ENCODE data around the gene SSBP3.

DNA sequence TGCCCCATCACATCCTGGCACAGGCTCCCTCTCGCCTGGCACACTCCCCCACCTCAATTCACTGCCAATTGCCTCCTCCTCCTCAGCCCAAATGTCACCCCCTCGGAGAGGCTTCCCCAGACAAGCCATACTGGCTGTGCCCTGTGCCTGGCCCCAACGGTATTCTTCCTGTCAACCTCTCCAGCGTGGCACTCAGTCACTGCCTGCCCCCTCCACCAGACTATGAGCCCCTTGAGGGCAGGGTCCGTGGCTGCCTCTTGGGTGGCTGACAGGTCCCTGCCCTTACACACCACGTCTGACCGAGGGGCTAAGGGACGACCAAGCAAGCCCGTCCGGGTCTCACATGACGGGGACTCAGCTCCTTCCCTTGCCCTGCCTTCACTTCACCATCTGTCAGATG is 131.3 kb downstream of the SSBP3 start:
- TF ChIP-seq CTCF (IDR thresholded peaks at IDR 0.05; ENCODE audit: borderline replicate concordance, extremely low read depth, low read length, poor library complexity, severe bottlenecking) (no peak), EZH2 (IDR thresholded peaks at IDR 0.05; ENCODE audit: borderline replicate concordance, low read depth, low read length, severe bottlenecking) (no peak)

All from DND-41 (cell line).